HG03135 (cell line): ENCODE data around the gene SLC17A8.

Experiments
- ATAC-seq: cut with Tn5 transposase; IDR thresholded peaks from one replicate; pipeline ENCODE4 v1.9.1; 2021; ENCODE audit warnings: mild to moderate bottlenecking, moderate library complexity; ENCODE audit not compliant: unreplicated experiment

Gene SLC17A8

DNA sequence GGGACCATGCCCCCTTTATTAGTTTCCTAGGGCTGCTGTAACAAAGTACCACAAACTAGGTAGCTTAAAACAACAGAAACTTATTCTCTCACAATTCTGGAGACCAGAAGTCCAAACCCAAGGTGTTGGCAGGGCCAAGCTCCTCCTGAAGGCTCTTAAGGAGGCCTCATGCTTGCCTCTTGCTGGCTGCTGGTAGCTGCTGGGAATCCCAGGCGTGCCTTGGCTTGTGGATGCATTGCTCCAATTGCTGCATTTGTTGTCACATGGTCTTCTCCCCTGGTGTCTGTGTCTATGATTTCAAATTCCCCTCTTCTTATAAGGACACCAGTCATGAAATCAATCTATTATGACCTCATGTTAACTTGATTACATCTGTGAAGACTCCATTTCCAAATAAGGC lies 11.2 kb downstream of the SLC17A8 start:
- ATAC-seq: no peak

DNA sequence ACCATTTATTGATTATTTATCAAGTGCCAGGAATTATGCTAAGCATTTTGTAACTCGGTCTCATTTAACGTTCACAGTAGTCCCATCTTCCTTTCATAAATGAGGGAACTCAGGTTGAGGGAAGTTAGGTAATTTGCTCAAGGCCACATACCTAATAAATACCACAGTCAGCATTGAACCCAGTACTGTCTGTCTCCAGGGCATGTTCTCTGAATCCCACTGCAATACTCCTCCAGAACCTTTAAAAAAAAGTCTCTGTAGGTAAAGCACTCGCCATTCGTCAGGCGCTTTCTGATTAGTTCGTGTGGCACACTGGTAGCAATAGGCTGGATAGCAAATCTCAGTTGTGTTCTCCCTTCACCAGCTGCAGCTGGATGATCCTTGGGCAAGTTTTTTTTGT lies 14.3 kb downstream of the SLC17A8 start:
- no peak for ATAC-seq

DNA sequence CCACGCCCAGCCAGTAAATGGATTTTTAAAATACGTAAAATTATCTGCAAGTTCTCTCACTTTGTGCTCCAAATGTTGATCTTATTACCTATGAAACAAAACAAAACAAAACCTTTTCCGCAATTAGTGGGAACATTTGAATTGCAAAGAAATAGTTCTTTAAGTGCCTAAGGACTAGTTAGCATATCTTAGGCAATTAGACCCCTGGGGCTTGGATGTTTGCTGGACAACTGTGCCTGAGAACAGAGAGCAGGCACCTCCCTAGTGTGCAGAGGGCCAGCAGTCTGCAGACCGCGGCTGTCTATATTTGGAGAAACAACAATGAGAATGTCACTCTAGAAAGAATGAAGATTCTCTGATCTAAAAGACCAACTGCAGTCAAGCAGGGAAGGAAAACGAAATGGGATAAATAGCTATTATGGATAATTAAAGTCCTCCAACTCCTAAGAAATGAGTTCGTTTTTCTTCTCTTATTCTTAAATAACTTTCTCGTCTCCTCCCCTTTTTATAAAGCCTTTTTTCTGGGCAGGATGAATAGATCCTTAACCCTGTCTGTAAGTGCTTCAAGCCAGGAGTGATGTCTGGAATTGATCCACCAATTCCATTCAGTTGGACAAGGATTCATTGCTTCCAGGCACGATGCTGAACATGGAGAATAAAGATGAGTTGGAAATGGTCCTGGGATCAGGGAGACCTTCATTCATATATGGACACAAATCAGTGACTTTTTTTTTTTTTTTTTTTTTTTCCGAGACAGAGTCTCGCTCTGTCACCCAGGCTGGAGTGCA lies 16.2 kb downstream of the SLC17A8 start:
- no peak for ATAC-seq

DNA sequence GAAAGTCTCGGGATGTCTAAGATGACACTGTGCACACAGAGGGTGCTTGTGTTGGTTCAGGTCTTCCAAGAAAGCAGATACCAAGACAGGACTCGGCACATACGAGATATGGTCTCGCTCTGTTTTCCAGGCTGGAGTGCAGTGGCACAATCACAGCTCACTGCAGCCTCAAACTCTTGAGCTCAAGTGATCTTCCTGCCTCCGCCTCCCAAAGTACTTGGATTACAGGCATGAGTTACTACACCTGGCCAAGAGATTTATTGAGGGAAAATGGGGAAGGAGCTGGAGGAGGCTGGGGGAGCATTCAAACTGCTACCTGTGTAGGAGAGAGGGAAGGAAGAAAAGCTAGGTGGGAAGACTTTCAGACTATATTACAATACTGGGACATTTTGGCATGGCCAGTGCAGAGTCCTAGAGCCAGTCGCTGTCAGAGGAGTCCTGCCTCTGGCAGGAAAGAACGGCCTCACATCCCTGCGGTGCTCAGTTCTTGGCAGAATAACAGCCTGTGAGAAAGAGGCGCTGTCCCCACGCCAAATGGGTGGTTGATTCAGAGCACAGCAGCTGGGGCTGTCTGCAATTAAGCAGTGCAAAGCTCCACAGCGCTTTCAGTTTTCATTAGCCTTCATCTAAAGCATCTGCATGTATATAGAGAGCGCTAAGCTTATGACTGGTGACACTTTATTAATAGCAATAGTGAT lies 18.3 kb downstream of the SLC17A8 start:
- no peak for ATAC-seq

DNA sequence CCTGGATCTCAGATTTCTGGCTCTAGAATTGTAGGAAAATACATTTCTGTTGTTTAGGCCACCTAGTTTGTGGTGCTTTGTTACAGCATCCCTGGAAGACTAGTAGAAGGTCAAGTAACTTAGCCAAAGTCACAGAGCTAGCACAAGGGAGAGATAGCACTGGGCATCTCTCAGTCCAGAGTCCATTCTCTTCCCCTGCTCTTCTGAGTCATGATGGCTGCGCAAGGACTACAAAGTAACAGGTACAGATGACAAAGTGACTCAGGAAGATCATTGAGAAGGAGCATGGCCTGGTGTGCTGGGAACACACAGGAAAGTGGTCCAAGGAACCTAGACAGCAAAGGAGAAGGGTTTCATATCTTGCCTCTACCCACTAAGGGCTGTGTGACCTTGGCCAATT lies 19.3 kb downstream of the SLC17A8 start:
- no peak for ATAC-seq

GRCh38 chr12:100381379-100381778 lies 24.5 kb downstream of the SLC17A8 start:
- ATAC-seq: no peak

DNA sequence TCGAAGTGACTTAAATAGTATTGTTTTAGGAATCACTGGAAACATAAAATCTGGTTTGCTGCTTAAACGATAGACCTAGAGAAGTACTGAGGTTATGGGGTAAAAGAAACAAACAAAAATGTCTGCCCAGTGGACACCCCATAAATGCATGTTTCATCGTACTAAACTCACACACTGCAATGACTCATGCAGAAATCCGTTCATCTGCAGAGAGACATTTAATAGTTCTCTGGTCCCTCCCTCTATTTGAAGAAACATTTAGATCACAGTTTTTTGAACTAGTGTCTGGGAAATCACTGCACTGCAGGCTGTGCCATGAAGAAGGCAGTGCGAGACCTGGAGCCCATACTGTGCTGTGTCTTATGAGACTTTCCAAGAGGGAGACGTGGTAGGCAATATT lies 25.5 kb downstream of the SLC17A8 start:
- no peak for ATAC-seq

DNA sequence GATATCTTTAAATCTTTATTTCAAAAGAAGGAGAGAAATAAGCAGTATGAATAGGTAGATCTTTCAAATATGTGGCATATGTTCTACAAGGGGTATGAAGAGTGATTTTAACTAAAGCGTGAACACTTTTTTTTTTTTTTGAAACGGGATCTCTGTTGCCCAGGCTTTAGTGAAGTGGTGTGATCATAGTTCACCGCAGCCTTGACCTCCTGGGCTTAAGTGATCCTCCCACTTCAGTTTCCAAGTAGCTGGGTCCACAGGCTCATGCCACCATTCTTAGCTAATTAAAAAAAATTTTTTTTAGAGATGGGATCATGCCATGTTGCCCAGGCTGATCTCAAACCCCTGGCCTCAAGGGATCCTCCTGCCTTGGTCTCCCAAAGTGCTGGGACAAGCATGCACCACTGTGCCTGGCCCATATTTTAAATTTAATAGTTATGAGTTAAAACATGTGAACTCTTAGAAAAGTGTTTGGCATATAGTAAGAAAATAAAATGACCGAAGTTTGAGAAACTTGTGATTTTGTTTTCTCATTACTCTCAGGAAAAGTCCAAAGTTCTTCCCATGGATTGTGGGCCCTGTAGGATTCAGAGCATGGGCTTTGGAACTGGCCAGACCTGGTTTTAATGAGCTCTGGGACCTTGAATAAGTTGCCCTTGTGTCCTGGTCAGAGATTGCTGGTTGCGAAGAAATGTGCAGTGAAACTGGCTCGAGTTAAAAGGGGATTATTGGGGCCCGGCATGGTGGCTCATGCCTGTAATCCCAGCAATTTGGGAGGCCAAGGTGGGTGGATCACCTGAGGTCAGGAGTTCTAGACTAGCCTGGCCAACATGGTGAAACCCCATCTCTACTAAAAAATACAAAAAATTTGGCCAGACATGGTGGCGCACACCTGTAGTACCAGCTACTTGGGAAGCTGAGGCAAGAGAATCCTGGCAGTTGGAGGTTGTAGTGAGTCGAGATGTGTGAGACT lies 27.0 kb downstream of the SLC17A8 start:
- ATAC-seq: no peak

DNA sequence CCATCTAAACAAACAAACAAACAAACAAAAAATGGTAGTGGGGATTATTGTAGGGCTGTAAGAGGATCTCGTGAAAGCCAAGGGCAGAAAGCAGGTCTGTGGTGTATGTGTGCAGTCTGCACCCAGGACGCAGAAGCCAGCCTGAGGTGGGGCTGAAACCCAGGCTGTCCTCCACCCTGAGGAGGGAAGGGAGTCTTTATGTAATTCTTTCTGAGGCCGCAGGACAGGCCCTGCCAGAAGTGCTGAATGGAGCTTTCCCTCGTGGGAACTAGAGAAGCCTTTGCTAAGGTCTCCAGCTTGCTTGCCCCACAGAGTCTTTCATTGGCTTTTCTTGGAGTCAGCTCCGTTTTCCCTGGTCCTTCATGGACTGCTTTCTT lies 27.7 kb downstream of the SLC17A8 start:
- ATAC-seq: no peak

DNA sequence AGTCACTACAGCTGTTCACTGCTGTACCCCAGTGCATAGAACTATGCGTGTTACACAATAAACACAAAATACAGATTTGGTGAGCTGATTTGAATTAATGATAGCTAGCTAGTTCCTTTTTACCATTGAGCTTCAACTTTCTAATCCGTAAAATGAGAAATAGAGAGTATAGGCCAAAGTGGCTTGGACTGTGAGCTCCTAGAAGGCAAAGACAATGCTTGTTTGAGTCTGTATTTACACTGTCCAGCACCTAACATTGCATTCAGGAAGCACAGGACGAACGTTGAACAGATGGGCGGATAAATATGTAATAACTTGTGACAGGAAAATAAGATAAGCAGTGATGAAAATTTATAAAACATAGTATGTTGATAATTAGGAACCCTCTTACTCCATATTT lies 31.5 kb downstream of the SLC17A8 start:
- ATAC-seq: no peak

GRCh38 chr12:100391856-100392255 lies 35.0 kb downstream of the SLC17A8 start:
- ATAC-seq: no peak

GRCh38 chr12:100393200-100393599 lies 36.3 kb downstream of the SLC17A8 start:
- no peak for ATAC-seq

GRCh38 chr12:100395811-100396210 lies 38.9 kb downstream of the SLC17A8 start:
- ATAC-seq: no peak

- ATAC-seq: no peak
Measured at GRCh38 chr12:100398307-100398706, 41.4 kb downstream of the SLC17A8 start.

DNA sequence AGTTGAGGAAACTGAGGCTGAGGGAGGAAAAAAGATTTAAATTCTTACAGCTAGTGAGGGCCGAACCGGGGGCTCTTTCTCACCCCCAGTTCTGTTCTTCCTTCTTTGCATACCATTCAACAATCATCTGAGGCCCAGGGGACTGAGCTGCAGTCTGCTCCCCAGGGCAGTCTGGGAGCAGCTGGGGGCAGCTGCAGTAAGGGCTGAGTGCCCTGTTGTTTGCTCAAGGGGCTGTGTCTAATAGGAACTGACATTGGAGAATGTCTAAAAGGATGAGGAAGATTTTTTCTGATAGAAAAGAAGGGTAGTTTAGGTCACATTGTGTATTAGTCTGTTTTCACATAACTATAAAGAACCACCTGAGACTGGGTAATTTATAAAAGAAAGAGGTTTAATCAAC lies 42.2 kb downstream of the SLC17A8 start:
- ATAC-seq: no peak

GRCh38 chr12:100401660-100402059 lies 44.8 kb downstream of the SLC17A8 start:
- no peak for ATAC-seq

- ATAC-seq: no peak
Measured at GRCh38 chr12:100402763-100403162, 45.9 kb downstream of the SLC17A8 start.

DNA sequence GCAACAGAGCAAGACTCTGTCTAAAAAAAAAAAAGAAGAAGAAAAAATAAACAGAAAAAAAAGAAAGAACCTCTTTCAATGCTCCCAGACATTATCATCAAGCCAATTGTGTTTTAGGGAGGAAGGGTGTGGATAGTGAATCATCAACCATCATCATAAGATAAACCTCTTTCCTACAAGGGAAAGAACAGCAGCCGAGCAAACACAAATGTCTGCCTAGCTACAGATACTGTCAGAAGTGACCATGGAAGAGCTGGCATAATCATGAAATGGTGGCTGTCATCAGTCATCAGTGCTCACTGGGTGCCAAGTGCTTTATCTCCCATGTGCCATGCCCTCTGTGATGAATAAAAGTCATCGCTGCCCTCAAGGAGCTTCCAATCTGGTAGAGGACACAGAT lies 46.6 kb downstream of the SLC17A8 start:
- no peak for ATAC-seq

GRCh38 chr12:100404769-100405407 lies 48.0 kb downstream of the SLC17A8 start:
- no peak for ATAC-seq

DNA sequence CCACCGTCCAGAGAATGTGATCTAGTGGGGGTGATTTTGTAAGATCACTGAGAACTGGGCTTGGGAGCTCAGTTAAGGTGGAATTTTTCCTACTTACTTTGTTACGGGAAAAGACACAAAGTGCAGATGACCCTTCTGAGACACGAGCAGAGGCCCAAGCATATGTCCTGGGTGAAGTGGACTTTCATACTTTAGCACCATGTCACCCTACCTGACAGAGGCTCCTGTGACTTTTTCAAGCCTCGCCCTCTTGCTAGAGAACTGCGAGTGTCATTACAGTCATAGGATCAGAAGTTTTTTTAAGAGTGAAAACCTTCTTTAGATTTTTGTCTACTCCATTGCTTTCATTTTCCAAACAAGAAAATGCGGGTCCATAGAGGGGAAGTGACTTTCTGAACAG lies 56.1 kb downstream of the SLC17A8 start:
- no peak for ATAC-seq

- ATAC-seq: no peak
Measured at GRCh38 chr12:100414739-100415138, 57.9 kb downstream of the SLC17A8 start.
